PFSK-1 (cell line): ENCODE data around the gene CD52.

Experiments
- POLR2AphosphoS5 ChIP-seq: IDR thresholded peaks from 2 replicates; pipeline ENCODE4 v1.6.1; 2012; ENCODE audit warnings: low read depth, mild to moderate bottlenecking, control low read depth, low read length, moderate library complexity
- SIN3A ChIP-seq: IDR thresholded peaks from 2 replicates; pipeline ENCODE4 v1.6.1; 2012; ENCODE audit warnings: mild to moderate bottlenecking, low read length, moderate library complexity, borderline replicate concordance; ENCODE audit not compliant: insufficient read depth
- TAF1 ChIP-seq: IDR thresholded peaks from 2 replicates; pipeline ENCODE4 v1.6.1; 2012; ENCODE audit warnings: low read length, control low read depth, borderline replicate concordance; ENCODE audit not compliant: insufficient read depth

Gene CD52

GRCh38 chr1:26368486-26368885 lies 50.7 kb downstream of the CD52 start:
- TF ChIP-seq TAF1 (no peak), POLR2AphosphoS5 (no peak), SIN3A (no peak)
